Measurements from ENCODE around the gene NEGR1.

The NEGR1 gene

DNA sequence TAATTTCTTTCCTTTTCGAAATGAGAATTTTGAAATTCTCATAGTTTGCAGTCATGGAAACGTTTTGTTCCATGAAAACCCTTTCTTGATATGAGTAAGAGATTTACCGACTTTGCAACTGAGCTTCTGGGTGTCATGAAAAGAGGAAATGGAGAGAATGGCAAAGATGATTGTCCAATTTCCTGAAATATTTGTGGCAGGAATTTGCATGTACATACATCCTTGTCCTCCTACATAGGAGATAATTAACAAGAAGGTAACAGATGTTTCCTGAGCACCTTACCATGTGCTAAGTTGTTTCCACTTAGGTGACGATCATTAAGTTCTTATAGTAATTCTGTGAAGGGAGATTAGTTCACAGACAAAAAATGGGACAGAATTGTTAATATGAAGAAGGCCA is 170.7 kb downstream of the NEGR1 start:
- no peak for DNase-seq

DNA sequence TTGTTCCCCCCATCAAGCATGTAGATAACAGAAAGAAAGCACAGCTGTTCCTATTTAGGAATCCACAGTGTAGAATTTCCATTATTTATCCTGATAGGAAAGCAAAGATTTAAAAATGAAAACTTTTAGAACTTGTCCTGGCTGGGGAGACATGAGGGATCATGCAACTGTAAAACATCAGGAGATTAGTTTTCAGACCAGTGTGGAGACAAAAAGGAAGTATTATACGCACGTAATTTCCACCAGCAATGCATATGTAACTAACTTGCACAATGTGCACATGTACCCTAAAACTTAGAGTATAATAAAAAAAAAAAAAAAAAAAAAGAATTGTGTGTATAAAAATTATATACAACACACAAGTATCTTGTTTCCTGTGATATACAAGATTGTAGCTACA is 172.4 kb downstream of the NEGR1 start:
- DNase-seq: no peak

DNA sequence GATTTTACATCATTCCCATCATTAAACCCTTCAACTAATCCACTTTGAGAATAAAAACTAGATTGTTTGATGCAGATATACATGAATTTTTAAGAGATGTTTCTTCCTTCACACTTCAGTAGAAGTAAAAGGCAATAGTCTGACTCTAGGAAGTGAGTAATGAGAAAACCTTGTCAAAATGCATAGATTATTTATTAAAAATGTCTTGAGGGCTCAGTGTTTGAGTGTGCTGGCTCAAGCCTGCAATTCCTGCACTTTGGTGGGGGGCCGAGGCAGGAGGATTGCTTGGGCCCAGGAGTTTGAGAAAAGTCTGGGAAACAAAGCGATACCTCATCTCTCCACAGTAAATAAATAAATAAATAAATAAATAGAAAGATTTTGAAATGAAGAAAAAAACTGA is 177.1 kb downstream of the NEGR1 start:
- no peak for DNase-seq

DNA sequence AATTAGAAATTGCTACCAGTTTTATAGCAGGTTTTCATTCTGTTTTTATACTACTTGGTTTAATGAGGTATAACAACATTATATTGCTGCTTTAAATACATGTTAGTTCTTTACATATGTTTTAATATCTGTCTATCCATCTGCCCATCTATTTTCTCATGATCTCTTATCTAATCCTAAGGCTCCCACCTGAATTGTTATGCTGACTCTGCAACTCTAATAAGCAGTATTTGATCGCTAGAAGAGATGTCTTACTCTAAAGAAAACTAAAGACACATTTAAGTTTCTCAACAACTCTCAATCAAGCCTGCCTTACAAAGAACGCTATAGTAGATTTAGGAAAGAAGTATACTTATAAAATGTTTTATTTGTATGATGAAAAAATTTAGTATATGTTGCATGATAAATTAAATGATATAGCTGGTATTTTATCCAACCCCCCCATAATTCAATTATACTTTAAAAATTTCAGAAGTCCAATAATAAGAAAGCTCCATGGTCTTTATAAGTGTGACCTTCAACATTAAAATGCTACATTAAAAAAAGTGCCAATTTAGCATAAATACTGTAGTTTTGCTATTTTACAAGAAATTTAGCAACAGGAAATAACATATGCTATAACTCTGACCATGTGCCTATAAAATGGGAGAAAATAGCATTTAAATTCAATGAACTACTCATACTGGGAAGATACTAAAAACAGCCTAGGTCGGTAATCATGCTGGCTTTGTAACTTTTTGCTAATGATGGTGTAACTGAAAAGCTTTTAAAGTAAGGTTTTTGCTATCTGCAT is 180.3 kb downstream of the NEGR1 start:
- DNase-seq: no peak

DNA sequence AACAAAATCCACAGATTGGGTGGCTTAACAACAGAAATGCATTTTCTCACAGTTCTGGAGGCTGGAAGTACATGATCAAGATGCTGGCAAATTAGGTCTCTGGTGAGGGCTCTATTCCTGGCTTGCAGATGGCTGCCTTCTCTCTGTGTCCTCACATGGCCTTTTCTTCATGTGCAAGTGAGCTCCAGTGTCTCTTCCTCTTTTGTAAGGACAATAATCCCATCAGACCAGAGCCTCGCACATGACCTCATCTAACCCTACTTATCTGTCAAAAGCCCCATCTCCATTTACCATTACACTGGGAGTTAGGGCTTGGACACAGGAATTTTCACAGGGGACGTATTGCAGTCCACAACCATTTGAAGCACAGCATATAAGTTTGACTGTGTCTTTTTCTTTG is 181.6 kb downstream of the NEGR1 start:
- no peak for DNase-seq

DNA sequence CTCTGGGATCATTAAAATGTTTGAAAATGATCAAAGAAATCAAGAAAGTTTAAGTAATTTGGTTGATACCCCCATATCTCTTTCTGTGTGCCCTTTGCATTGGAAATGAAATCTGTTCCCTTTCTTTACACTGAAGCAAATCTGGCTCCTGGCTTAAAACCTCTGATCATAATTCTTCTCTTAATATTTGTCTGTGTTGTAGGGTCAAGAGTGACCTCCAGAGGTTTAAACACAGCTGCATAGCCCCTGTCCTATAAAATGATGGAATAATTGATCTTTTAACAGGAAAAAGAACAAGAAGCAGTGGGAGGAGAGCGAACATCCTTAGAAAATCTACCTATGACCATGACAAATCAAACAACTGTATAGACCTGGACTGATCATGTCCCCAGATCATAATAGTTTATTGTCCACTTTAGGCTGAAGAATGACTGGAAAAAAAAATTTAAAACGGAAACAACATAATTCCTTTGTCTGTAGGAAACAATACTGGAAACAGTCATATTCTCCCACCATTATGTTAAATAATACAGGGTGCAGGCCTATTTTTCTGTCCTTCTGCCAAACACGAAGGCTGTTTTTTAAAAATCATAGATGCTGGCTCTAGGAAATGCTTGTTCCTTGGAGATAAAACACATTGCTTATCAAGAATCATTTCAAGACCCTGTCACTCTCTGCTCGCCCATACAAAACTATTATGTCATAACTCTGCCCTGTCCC is 184.3 kb downstream of the NEGR1 start:
- DNase-seq: no peak

DNA sequence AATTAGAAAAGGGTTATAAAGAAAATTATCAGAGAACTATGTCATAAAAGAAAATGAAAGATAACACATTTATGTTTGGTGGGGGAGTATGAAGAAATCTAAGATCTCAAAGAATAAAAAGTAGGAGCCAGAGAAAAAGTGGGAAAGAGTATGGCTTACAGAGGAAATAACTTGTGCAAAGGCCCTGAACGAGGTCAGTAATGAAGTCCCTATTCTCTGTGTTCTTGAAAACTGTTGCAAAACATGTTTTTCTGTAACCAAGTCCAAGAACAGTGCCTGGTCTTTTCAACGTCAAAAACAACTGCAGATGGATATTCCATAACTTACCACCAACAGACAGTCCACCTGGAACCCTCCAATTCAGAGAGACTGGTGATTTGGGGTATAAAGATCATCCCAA is 188.1 kb downstream of the NEGR1 start:
- DNase-seq: no peak

DNA sequence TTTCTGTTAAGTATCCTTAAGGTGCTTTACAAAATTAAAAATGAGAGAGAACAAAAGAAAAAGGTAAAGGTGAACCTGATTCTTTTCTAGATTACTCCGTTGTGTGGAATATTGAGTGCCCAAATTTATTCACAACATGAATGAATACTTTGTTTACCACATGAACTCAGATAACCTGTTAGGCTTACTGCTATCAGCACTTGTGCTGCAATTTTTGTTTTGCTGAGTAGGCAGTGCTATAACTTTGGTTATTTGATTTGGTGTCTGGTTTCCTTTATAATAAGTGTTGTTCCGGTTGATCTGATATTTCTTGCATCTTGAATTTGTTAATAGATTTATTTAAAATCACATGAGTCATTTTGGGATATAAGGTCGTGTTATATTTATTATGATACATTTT is 195.9 kb downstream of the NEGR1 start:
- no peak for DNase-seq

DNA sequence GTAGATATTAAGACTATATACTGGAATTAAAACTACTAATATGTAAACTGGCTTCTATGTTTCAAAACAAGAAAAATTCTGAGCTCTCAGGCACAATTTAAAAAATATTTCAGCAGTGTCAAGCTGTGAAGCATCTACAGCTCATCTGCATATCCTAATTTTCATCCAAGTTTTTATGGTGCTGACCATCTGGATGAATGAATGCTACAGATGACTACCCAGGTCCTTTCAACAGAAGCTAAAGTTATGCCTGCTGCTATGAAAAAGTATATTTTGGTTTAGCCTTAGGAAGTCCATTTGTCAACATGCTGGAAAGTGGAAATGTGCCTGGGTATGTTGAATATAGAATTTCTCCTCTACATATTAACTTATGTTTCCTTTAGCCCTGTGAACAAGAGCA is 206.9 kb downstream of the NEGR1 start:
- DNase-seq: no peak

DNA sequence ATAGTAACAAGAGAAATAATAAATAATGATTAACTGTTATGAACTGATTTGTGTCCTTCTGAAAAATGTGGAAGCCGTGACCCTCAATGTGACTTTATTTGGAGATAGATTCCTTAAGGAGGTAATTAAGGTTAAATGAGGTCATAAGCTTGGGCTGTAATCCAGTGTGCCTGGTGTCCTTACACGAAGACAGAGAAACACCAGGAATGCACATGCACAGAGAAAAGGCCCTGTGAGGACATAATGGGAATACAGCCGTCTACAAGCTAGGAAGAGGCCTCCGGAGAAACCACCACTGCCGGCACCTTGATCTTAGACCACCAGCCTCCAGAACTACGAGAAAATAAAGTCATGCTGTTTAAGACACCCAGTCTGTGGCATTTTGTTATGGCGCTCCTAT is 215.9 kb downstream of the NEGR1 start:
- no peak for DNase-seq

DNA sequence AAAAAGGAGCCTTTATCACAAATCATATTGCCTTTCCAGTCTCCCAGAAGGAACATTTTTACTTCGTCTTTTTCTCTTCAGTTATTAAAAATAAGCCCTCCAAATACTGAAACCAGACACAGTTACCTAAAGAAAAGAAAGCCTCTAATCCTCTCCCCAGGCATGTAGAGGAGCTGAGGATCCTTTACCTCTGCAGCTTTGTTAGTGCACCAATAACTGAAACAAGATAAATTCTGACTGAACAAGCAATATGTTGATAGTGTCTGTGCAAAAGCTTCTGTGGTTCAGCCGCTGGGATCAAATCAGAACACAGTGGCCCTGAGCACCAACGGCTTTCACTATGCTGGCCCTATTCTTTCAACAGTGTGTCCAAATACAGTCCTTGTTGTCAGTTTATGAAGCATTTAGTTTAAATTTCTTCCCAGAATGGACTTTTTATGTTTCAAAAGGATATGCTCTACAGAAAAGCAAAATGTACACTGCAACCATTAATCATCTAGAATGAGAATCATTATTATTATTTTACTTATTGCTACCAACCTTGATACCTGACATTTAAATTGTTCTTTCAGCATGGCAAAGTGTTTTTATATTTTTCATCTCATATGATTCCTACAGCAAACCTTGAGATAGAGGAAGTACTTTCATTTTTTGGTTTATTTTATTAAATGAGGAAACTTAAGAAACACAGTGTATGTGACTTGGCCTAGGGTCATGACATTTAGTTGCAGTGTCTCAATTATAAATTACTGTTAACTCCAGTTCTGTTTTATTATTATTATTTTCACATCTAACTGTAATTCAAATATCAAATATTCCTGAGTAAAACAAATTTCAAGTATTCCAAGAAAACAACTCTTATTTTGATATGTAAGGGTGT is 217.9 kb downstream of the NEGR1 start:
- DNase-seq: no peak

DNA sequence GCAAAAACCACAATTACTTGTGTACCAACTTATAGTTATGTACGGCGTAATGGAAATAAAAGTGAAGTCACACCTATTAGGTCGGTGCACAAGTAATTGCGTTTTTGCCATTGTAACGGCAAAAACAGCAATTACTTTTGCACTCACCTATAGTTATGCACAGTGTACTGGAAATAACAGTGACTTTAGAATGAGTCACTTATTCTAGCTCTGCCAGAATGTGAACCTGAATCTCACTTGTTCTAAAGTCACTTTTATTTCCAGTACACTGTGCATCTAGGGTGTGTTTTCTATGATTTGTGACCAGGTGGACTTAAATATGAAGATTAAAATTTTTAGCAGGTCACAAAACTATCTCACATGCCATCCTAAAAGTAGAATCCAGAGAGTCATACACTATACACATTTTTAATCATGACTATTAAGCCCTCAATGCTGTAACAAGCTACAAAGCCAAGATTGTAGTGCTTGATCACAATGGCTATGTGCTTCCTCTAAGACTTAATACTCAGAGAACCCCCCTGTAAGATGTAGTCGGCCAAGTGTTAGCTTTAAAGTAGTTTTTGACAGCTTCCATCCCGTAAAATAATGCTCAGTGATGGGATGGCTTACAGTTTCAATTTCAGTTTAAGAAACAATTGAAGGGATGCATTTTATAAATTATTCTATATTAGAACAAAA is 218.8 kb downstream of the NEGR1 start:
- DNase-seq: no peak

DNA sequence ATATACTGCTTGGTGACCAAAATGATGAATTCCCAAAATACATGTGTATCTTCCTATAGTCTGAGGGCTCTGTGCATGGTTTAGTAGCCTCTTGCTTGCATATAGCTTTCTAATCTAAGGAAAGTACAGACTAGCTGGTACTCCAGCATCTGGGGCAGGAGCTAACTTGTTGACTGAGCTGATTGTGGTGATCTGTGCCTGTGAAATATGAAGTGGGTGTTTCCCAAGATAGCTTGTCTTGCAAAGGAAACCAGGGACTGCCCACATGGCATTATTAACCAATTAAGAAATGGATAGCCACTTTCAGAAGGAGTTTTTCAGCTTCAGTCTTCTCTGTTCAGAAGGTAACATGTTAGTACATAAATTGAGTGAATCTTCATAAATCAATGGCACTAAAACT is 219.8 kb downstream of the NEGR1 start:
- DNase-seq: no peak

DNA sequence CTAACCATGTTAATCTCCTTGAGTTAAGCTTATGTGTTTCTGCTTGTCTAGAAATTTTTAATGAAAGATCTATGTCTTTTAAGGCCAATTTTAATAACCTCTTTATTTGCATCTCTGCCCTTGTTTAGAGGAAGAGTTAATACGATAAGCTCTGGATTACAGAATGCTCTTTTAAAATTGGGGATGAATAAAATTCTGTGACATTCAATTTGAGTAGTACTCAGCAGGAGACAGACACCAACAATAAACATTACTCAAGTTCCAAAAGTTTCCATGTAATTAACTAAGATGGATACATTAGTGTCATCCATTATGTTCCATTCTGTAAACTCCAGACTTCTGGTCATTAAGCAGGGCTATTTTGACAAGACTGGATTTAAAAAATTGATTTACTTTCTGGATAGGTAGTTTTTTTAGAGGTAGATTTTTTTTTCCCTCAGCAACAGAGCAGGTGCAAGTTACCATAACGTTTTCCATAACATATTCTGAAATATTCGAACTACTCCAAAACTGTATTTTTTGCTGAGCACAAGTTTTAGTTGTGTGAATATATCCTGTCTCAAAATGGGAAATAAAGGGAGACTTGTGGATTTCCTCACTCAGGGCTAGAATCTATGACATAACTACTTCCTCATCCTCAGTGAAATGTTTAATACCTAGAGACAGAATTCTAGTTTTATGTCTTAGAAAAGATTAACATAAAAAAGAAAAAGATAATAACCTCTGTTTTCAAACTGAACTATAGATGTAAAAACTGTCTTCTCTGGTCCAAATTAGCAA is 221.7 kb downstream of the NEGR1 start:
- no peak for DNase-seq

DNA sequence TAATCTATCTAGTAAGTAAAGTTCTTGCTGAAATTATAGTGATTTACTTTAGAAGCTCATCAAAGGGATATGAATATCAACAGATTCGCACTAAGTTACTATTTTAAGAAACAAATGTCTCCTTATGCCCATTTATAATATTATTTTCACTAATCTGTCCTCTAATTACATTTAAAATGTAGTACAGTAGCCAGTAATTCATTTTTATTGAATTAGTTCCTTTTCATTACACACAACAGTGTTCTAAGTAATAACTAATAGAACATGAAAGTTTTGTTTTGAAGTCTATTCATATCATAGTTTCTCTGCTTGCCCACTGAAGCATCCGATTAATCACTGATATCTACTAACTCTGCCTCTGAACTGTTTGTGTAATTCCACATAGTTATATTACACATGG is 225.8 kb downstream of the NEGR1 start:
- no peak for DNase-seq

DNA sequence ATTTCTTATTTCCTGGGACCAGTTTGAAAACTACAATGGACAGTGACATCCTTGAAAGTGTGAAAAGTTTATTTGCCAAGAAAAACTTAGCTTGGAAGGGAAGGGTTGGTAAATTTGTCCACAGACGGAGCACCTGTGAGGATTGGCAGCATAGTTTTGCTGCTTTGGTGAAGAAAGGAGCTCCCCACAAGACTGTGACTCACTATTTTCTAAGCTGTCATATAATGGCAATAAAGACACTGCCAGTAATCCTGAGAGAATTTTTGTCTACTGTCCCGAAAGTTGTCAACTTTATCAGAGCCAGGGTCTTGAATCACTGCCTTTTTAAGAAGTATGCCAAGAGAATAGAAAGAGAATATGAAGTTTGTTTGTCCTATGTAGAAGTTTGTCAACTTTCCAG is 230.8 kb downstream of the NEGR1 start:
- no peak for DNase-seq

DNA sequence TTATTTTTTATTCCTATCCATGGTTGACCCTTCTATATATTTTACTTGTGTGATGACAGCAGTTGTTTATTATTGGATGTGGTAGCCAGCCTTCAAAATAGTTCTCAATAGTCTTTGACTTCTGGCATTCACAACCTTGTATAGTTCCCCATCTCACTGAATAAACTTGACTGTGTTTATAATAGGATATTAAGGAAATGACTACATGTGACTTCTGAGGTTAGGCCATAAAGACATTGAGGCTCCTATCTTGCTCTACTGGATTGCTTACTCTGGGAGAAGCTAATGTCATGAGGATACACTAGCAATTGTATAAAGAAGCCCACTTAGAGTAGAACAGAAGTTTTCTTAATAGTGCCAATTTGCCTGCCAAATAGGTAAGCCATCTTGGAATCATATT is 231.8 kb downstream of the NEGR1 start:
- DNase-seq: no peak

DNA sequence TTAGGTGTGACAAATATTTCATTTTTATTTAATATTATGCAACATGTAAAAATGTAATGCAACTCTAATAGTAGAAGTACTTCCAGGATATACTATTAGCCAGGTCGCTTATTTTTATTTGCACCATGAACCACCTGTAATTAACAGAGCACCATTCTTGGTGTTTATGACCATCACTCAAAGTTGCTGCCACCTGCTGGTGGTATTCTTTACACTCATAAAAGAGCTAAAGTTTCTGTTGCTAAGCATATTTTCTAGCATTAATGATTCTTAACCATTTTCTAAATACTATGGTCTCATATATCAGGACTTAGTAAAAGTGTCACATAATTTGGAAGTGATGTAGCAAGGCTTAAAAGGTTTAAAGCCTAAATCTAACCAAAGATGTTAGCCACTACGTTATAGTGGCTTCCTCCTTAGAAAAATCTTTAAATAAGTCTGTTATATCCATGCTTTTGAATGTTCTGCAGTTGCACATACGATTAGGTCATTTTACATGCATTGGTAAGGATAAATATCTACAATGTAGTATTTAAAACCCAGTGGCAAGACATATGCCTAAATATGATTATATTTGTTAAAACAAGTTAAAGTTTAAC is 244.5 kb downstream of the NEGR1 start:
- peak; percentile 4 for DNase-seq

DNA sequence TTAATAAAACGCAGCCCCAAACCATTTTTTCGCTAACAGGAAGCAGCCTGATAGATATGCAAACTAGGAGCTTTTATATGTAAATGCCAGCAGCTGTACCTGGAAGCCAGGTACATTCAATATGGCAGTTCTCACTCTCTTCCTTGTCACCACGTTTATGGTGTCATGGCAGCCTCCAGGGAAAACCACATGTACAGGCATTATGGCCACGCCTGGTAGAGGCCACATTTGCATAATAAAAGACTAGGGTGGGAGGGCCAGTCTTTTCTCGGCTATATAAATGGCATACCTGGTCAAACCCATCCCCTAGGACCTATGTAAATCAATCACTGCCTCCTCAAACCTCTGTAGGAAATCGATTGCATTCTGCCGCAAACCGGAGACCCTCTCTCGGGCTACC is 247.5 kb downstream of the NEGR1 start:
- DNase-seq: peak; percentile 42

DNA sequence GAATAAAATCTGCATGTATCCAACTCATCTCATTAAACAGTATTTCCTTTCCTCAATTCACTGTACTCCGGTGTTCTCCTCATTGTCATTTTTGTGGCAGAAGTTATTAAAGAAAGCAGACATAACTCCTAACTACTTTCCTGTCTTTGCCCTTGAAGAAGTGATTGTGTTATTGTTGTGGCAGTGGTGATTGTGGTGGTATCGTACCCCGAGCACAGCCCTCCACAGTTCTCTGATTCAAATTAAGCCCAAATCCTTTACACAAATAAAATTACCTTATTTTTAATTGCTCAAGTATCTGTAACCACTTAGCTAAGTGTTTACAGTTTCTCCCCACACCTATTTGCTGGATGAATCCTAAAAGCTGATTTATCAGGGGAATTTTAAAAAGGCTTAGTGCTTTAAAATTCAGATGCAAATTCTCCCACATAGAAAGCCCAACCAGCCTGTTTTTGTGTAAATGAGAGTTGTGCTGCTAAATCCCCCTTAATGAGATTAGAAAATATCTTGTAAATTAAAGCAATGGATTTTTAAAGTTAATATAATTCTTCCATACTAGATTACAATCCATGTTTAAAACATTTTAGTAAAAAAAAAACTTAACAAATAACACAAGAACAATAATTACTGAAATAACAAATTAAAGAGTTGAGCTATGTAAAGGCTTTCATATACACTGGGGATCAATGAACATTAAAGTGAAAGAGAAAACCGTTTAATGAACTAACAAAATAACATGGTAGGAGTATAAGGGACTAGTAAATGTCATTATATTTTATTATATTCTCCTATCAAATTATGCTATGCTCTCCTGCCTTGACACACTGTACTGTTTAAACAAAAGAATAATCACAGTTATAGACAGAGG is 259.0 kb downstream of the NEGR1 start:
- no peak for DNase-seq

DNA sequence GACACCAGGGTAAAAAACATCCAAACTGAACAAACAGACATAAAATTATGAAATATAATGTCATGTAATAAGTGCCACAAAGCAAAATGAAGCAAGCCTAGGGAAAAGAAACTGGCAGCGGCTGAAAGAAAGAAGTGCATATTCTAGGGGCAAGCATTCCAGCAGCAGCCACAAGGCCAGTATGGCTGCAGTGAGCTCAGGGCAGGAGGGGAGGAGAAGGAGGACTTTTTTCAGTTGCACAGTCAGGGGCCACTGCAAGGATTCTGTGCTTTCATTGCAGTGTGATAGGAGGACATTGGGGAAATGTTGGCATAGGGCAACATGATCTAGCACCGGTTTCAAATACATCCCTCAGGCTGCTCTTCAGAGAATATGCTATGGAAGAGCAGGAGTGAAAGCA is 263.8 kb downstream of the NEGR1 start:
- no peak for DNase-seq
